Measurements from ENCODE around the gene SRCIN1. TPM values are rescaled to one million over a fixed set of nuclear protein-coding genes. Genes with fewer than 3 reads are reported as not detected.

SRCIN1 gene
- total RNA-seq, 1 donor from 2014 or later: 2.0 TPM

- intact Hi-C loops (cut with micrococcal nuclease): no loop called here
- no peak overlapping the region for H3K4me3 ChIP-seq
- no peak for TF ChIP-seq CTCF (IDR thresholded peaks at IDR 0.05; ENCODE audit: borderline replicate concordance)
- no peak for DNase-seq
- H3K27ac ChIP-seq (replicated peaks): no peak overlapping the region
- H3K4me1 ChIP-seq: peaks cover 12% of the 10 kb centered on the region
- H3K36me3 ChIP-seq: no peaks in the 10 kb centered on the region
- H3K9me3 ChIP-seq (replicated peaks): no peaks in the 10 kb centered on the region
- H3K27me3 ChIP-seq (ENCODE audit: low read depth): peaks cover 96% of the 10 kb centered on the region
Observed at GRCh38 chr17:38583828-38584349, 21.9 kb downstream of the SRCIN1 start.

GRCh38 chr17:38583176-38583575, 22.6 kb downstream of the SRCIN1 start:
- no peak for DNase-seq
- no peak for TF ChIP-seq CTCF (IDR thresholded peaks at IDR 0.05; ENCODE audit: borderline replicate concordance)
- peaks cover 96% of the 10 kb centered on the region for H3K27me3 ChIP-seq (ENCODE audit: low read depth)

GRCh38 chr17:38582069-38582468, 23.7 kb downstream of the SRCIN1 start:
- Histone ChIP-seq H3K4me3 (no peak overlapping the region), H3K27ac (replicated peaks) (no peak overlapping the region), H3K27me3 (ENCODE audit: low read depth) (peaks cover 96% of the 10 kb centered on the region), H3K9me3 (replicated peaks) (no peaks in the 10 kb centered on the region), H3K4me1 (peaks cover 25% of the 10 kb centered on the region), H3K36me3 (no peaks in the 10 kb centered on the region)
- no peak for DNase-seq
- intact Hi-C loops (cut with micrococcal nuclease): no loop called here
- no peak for TF ChIP-seq CTCF (IDR thresholded peaks at IDR 0.05; ENCODE audit: borderline replicate concordance)

More at GRCh38 chr17:38583176-38583575, 22.6 kb downstream of the SRCIN1 start:
- Histone ChIP-seq H3K4me3 (no peak overlapping the region), H3K36me3 (no peaks in the 10 kb centered on the region), H3K4me1 (peaks cover 19% of the 10 kb centered on the region), H3K27ac (replicated peaks) (no peak overlapping the region), H3K9me3 (replicated peaks) (no peaks in the 10 kb centered on the region)
- intact Hi-C loops (cut with micrococcal nuclease): no loop called here

DNA sequence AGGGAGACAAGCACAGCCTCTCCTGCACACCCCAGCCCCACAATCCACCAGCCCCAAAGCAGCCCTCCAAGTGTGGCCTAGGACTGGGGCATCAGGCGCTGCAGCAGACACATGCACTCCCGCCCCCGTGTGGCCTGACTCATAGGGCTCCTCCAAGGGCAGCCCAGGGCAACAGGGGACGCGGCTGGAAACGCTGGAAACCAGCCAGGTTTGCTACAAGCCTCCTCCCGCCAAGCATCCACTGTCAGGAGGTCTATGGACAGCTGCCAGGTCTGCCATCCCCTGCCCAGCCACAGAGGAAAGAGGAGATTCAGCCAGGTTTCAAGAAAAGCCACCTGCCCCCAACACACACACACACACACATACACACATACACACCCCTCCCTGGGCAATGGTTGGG, 25.8 kb downstream of the SRCIN1 start:
- peak; percentile 16 for TF ChIP-seq CTCF (IDR thresholded peaks at IDR 0.05; ENCODE audit: borderline replicate concordance)
- no peaks in the 10 kb centered on the region for H3K36me3 ChIP-seq
- peaks cover 25% of the 10 kb centered on the region for H3K4me1 ChIP-seq
- H3K9me3 ChIP-seq (replicated peaks): no peaks in the 10 kb centered on the region
- intact Hi-C loops (cut with micrococcal nuclease): no loop called here
- H3K4me3 ChIP-seq: no peak overlapping the region
- H3K27ac ChIP-seq (replicated peaks): no peak overlapping the region
- peaks cover 96% of the 10 kb centered on the region for H3K27me3 ChIP-seq (ENCODE audit: low read depth)
- no peak for DNase-seq

DNA sequence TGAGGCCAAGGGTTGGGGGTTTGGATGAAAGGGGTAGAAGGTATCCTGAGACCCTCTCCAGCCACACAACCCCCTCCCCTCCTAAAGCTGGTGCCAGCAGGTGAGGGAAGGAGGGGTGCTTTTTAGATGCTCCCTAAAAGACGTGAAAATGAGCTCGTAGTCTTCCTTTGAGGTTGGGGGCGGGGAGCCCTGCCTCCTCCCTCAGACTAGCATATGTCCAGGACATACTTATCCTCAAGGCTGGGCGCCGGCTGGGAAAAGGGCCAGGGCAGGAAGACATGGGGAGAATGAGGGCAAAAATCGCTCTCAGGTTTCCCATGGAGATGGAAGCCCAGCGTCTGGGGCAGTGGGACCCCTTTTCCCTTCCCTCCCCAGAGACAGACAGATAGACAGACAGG, 26.7 kb downstream of the SRCIN1 start:
- TF ChIP-seq CTCF (IDR thresholded peaks at IDR 0.05; ENCODE audit: borderline replicate concordance): no peak
- Histone ChIP-seq H3K27ac (replicated peaks) (no peak overlapping the region), H3K9me3 (replicated peaks) (no peaks in the 10 kb centered on the region), H3K4me3 (peak overlapping the region; percentile 47), H3K4me1 (peaks cover 17% of the 10 kb centered on the region), H3K27me3 (ENCODE audit: low read depth) (peaks cover 96% of the 10 kb centered on the region), H3K36me3 (no peaks in the 10 kb centered on the region)
- no peak for DNase-seq
- intact Hi-C loops (cut with micrococcal nuclease): no loop called here

All from left ventricle myocardium inferior (tissue), 1 donor.